Measurements from ENCODE around the gene NUP133. TPM values are rescaled to one million over a fixed set of nuclear protein-coding genes. Genes with fewer than 3 reads are reported as not detected.

The NUP133 gene
- total and polyA plus RNA-seq, 8 donors, result 6.3 to 18.7 (median 14.6) TPM

DNA sequence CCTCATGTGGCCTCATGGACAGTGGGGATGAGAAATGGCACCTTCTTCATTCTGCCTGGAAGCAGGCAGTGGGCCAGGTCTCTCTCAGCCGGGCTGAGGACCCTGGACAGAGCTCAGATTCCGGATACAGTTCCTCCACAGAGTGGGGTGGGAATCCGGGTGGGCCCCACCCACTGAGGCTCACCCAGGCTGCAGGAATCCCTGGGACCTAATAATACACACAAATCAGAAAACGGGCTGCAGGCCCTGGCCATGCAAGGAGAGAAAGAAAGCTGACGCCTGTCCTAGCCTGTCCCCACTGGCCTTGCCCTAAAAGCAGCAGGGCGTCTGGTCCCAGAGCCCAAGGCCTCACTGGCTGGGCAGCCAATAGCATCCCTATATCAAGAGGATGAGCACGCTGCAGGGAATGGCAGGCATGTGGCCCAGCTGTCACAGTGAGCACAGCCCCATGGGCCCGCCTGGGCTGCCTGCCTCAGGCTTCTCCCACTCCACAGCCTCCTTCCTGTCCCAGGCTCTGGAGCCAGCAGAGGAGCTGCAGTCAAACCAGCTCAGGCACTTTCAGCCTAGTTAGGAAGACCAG, 99.6 kb downstream of the NUP133 start:
- DNase-seq (no peak), FAIRE-seq (no peak), ATAC-seq (no peak)
- WGBS, 2 donors, result 81 to 89% methylated on average over 8 of the region's 8 CpGs
- intact Hi-C loops (cut with DNase I), result no loop called here
- Histone ChIP-seq H3K9me3 (no peaks in the 10 kb centered on the region), H3K4me3 (no peak overlapping the region), H3K4me1 (peaks cover 9 to 13% (median 10%) of the 10 kb centered on the region in 3 donors), H3K27me3 (peaks cover 0 to 8% (median 3%) of the 10 kb centered on the region in 4 donors), H3K36me3 (no peaks in the 10 kb centered on the region), H3K27ac (no peak overlapping the region)
- TF ChIP-seq, protein P1, sequence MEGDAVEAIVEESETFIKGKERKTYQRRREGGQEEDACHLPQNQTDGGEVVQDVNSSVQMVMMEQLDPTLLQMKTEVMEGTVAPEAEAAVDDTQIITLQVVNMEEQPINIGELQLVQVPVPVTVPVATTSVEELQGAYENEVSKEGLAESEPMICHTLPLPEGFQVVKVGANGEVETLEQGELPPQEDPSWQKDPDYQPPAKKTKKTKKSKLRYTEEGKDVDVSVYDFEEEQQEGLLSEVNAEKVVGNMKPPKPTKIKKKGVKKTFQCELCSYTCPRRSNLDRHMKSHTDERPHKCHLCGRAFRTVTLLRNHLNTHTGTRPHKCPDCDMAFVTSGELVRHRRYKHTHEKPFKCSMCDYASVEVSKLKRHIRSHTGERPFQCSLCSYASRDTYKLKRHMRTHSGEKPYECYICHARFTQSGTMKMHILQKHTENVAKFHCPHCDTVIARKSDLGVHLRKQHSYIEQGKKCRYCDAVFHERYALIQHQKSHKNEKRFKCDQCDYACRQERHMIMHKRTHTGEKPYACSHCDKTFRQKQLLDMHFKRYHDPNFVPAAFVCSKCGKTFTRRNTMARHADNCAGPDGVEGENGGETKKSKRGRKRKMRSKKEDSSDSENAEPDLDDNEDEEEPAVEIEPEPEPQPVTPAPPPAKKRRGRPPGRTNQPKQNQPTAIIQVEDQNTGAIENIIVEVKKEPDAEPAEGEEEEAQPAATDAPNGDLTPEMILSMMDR (IDR thresholded peaks at IDR 0.05), result no peak

GRCh38 chr1:229407206-229408026, 100.7 kb downstream of the NUP133 start:
- 20% methylated on average over 58 to 68 of the region's 68 CpGs for WGBS, 2 donors
- Histone ChIP-seq H3K27ac (no peak overlapping the region), H3K4me3 (peak overlapping the region in 1 of 4 donors; percentile 35), H3K9me3 (no peaks in the 10 kb centered on the region), H3K4me1 (peaks cover 9 to 13% (median 10%) of the 10 kb centered on the region in 3 donors), H3K27me3 (peaks cover 0 to 8% (median 3%) of the 10 kb centered on the region in 4 donors), H3K36me3 (no peaks in the 10 kb centered on the region)
- TF ChIP-seq, protein P1 (IDR thresholded peaks at IDR 0.05), result no peak
- FAIRE-seq (no peak), ATAC-seq (no peak), DNase-seq (peak in 1 of 6 donors; percentile 66)
- intact Hi-C loops (cut with DNase I), result no loop called here

- DNase-seq (no peak), FAIRE-seq (no peak), ATAC-seq (no peak)
- WGBS, 2 donors, result 47 to 53% methylated on average over 9 to 10 of the region's 10 CpGs
- Histone ChIP-seq H3K27ac (no peak overlapping the region), H3K9me3 (no peaks in the 10 kb centered on the region), H3K36me3 (no peaks in the 10 kb centered on the region), H3K27me3 (peaks cover 0 to 8% (median 3%) of the 10 kb centered on the region in 4 donors), H3K4me3 (peak overlapping the region in 1 of 4 donors; percentile 35), H3K4me1 (peaks cover 9 to 13% (median 10%) of the 10 kb centered on the region in 3 donors)
- intact Hi-C loops (cut with DNase I), result no loop called here
- TF ChIP-seq, protein P1 (IDR thresholded peaks at IDR 0.05), result no peak
Observed at GRCh38 chr1:229406798-229407197, 101.3 kb downstream of the NUP133 start.

DNA sequence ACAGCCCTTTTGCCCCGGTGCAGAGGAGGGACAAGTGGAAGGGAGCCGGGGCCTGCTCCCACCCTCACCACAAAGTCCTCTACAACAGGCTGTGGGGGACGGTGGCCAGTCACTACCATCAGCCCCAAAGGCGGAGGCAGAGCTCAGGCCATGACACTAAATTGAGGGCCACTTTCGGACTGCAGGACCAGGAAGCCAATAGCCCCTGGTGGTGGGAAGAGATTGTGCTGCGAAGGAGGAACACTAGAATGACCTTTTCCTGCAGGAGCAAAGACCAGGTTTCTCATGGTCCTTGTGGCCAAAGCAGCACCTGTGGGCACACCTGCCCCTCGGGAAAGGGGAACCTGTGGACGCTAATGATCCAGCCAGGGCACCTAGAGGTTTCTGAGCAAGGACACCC, 104.6 kb downstream of the NUP133 start:
- no peak overlapping the region for H3K27ac ChIP-seq
- FAIRE-seq, result no peak
- ATAC-seq, result no peak
- H3K36me3 ChIP-seq, result no peaks in the 10 kb centered on the region
- TF ChIP-seq, protein P1 (IDR thresholded peaks at IDR 0.05), result no peak
- WGBS, 2 donors, result 73 to 84% methylated on average over 8 of the region's 8 CpGs
- no peaks in the 10 kb centered on the region for H3K9me3 ChIP-seq
- H3K4me1 ChIP-seq, result peaks cover 0 to 3% (median 0%) of the 10 kb centered on the region in 3 donors
- intact Hi-C loops (cut with DNase I), result no loop called here
- H3K27me3 ChIP-seq, result peaks cover 0 to 8% (median 3%) of the 10 kb centered on the region in 4 donors
- no peak overlapping the region for H3K4me3 ChIP-seq
- no peak for DNase-seq
